CD4-positive, alpha-beta T cell (primary cell): Measurements from ENCODE around the gene DOCK2. TPM values are rescaled to one million over a fixed set of nuclear protein-coding genes. Genes with fewer than 3 reads are reported as not detected.

Experiments used
- ATAC-seq: fragments of 200-7000 bp; cut with Tn5 transposase; one replicate; pipeline ENCODE4 v1.10.0; 2022; ENCODE audit warnings: mild to moderate bottlenecking; ENCODE audit not compliant: poor library complexity
- CTCF ChIA-PET: fragments of 350-600 bp; sonication (Branson Sonifier 250); formaldehyde crosslinking; loops from one replicate; lab custom pipeline; 2021; ENCODE audit warnings: antibody characterized with exemption, inconsistent platforms; lab: Charles Lee
- POLR2A ChIA-PET: fragments of 350-600 bp; sonication (Branson Sonifier 250); formaldehyde crosslinking; loops from one replicate; lab custom pipeline; 2021; ENCODE audit warnings: antibody characterized with exemption, inconsistent platforms; lab: Charles Lee
- DNase-seq, 14 experiments: peaks; one replicate each; pipeline ENCODE4 v3.0.0-alpha.2; 2013 to 2020; ENCODE audit warnings: mixed read lengths in 2 of 14
- H3K27ac ChIP-seq, 2 donors: one replicate each; pipeline versions ENCODE4 v1.5.1 to v1.7.0; 2013; ENCODE audit warnings: low read length in 2 of 2, low read depth in 1 of 2, mild to moderate bottlenecking in 1 of 2
- H3K27me3 ChIP-seq, 2 experiments: 1 replicate in 1 of 2; 2 replicates in 1 of 2; pipeline versions ENCODE4 v1.6.1 to v1.7.0; 2013; ENCODE audit warnings: low read length in 2 of 2, control low read depth in 1 of 2, mild to moderate bottlenecking in 1 of 2, moderate library complexity in 1 of 2; ENCODE audit not compliant: insufficient read depth in 2 of 2, control insufficient read depth in 1 of 2
- H3K36me3 ChIP-seq: one replicate; pipeline ENCODE4 v1.6.1; 2013; ENCODE audit warnings: low read length, control low read depth; ENCODE audit not compliant: insufficient read depth
- H3K4me1 ChIP-seq: one replicate; pipeline ENCODE4 v1.6.1; 2013; ENCODE audit warnings: low read length, control low read depth; ENCODE audit not compliant: insufficient read depth
- H3K4me3 ChIP-seq: one replicate; pipeline ENCODE4 v1.5.1; 2013; ENCODE audit warnings: mild to moderate bottlenecking, low read length, moderate library complexity
- H3K9me3 ChIP-seq, 2 experiments: 1 replicate in 1 of 2; 2 replicates in 1 of 2; pipeline versions ENCODE4 v1.6.1 to v1.7.0; 2013; ENCODE audit warnings: low read length in 2 of 2, mild to moderate bottlenecking in 2 of 2, control low read depth in 1 of 2, moderate library complexity in 1 of 2; ENCODE audit not compliant: control insufficient read depth in 1 of 2, insufficient read depth in 1 of 2
- H3K27ac Mint-ChIP-seq: one replicate; pipeline ENCODE4 v1.8.0; 2020; ENCODE audit warnings: mixed read lengths
- H3K27me3 Mint-ChIP-seq: one replicate; pipeline ENCODE4 v1.8.0; 2021; ENCODE audit warnings: mixed read lengths
- H3K36me3 Mint-ChIP-seq: one replicate; pipeline ENCODE4 v1.8.0; 2021; ENCODE audit warnings: low read depth, mixed read lengths
- H3K4me1 Mint-ChIP-seq: one replicate; pipeline ENCODE4 v1.8.0; 2021; ENCODE audit warnings: low read depth, mixed read lengths
- H3K4me3 Mint-ChIP-seq: one replicate; pipeline ENCODE4 v1.8.0; 2020; ENCODE audit warnings: mild to moderate bottlenecking, mixed read lengths
- H3K9me3 Mint-ChIP-seq: one replicate; pipeline ENCODE4 v1.8.0; 2020; ENCODE audit warnings: mixed read lengths
- intact Hi-C, 2 experiments: fragments of 100-400 bp; cut with DNase I in 1 of 2; cut with micrococcal nuclease in 1 of 2; formaldehyde crosslinking; loops; one replicate each; pipeline versions ENCODE4 v1.15.1 to v1.9.0; 2023 to 2025; cut with DNase I, micrococcal nuclease
- total RNA-seq, 174 experiments: library from RNA in 2 of 174; stranded (reverse) in 2 of 174; gene quantifications; one replicate each; pipeline ENCODE4 v1.2.3 and lab custom pipeline; 2021 to 2026
- TF ChIP-seq, protein P1 (sequence below): fragments of 200-600 bp; IDR thresholded peaks from one replicate; pipeline ENCODE4 v1.8.0; 2022; ENCODE audit warnings: antibody characterized with exemption, mild to moderate bottlenecking

Gene DOCK2
- total RNA-seq, 2 experiments from 2014 or later: 220 to 229 TPM

DNA sequence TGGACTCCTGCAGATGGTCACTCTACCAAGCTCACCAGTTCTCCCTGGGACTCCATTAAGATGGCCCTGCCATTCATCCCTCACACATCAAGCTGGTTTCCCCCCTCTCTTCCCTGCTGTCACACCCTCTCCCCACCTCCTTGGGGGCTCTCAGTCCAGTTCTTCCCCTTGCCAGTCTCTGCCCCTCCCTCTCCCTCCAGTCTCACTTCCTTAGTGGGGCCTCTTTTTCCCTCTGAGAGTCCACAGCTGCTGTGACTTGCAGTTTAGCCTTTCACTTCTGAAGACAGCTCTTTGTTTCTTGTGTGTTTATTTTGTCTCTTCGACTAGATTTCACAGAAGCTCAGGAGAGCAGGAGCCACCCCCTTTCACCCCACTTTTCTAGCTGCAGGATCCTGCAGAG is 10.5 kb downstream of the DOCK2 start:
- peaks cover 78% of the 10 kb centered on the region for H3K36me3 Mint-ChIP-seq
- TF ChIP-seq, protein P1, sequence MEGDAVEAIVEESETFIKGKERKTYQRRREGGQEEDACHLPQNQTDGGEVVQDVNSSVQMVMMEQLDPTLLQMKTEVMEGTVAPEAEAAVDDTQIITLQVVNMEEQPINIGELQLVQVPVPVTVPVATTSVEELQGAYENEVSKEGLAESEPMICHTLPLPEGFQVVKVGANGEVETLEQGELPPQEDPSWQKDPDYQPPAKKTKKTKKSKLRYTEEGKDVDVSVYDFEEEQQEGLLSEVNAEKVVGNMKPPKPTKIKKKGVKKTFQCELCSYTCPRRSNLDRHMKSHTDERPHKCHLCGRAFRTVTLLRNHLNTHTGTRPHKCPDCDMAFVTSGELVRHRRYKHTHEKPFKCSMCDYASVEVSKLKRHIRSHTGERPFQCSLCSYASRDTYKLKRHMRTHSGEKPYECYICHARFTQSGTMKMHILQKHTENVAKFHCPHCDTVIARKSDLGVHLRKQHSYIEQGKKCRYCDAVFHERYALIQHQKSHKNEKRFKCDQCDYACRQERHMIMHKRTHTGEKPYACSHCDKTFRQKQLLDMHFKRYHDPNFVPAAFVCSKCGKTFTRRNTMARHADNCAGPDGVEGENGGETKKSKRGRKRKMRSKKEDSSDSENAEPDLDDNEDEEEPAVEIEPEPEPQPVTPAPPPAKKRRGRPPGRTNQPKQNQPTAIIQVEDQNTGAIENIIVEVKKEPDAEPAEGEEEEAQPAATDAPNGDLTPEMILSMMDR: no peak
- intact Hi-C loops: loop anchor here in 1 of 2 experiments (5.0 kb wide), 1 partner anchor 40 kb away; no protein-coding TSS in a partner anchor

DNA sequence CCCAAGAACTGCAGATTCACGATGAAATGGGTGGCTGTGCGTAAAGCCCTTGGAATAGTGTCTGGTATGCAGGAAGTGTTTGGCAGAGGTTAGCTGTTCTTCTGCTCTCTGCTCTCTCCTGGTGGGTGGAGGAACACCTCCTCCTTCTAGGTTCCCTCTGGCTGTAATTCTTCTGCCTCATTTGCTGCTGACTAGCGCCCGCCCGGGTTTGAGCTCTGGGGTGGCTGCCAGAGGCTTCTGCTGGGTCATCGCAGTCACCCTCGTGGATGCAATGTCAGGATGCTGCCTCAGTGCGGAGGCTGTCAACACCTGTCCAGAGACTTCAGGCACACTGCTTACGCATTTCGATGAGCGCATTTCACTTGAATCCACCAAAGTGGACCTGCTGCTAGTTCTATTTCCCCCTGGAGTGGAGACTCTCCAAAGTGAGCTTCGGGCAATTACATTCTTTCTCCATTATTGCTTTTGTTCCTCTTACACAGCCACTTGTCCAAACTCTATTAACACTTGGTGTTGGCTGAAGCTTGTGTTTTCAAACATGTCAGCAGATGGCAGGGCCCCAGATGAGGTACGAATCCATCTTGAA is 11.7 kb downstream of the DOCK2 start:
- ATAC-seq (peak; percentile 37), DNase-seq (peak in 1 of 14 experiments; percentile 17)
- peak overlapping the region; percentile 80 for H3K4me3 Mint-ChIP-seq
- no peaks in the 10 kb centered on the region for H3K27me3 Mint-ChIP-seq
- peaks cover 99% of the 10 kb centered on the region for H3K4me1 Mint-ChIP-seq
- peak overlapping the region in 1 of 2 donors; percentile 12 for H3K27ac ChIP-seq
- H3K27me3 ChIP-seq: no peaks in the 10 kb centered on the region
- TF ChIP-seq, protein P1: no peak
- H3K4me3 ChIP-seq: no peak overlapping the region
- no peaks in the 10 kb centered on the region for H3K9me3 Mint-ChIP-seq
- intact Hi-C loops: loop anchor here in 1 of 2 experiments (5.0 kb wide), 1 partner anchor 42 kb away; no protein-coding TSS in a partner anchor
- POLR2A ChIA-PET: interaction anchor here (1.1 to 2.1 kb wide), 2 partner anchors 9 to 11 kb away, joined by 5 to 14 read pairs; partner anchors contain the start of gene DOCK2
- H3K36me3 ChIP-seq: peaks cover 12% of the 10 kb centered on the region
- CTCF ChIA-PET: no interaction called here
- H3K36me3 Mint-ChIP-seq: peaks cover 80% of the 10 kb centered on the region
- peak overlapping the region; percentile 81 for H3K27ac Mint-ChIP-seq
- H3K4me1 ChIP-seq: peaks cover 72% of the 10 kb centered on the region
- no peaks in the 10 kb centered on the region for H3K9me3 ChIP-seq

More for the DNA sequence above, 10.5 kb downstream of the DOCK2 start:
- Histone ChIP-seq H3K27me3 (no peaks in the 10 kb centered on the region), H3K4me3 (no peak overlapping the region), H3K36me3 (peaks cover 5% of the 10 kb centered on the region), H3K9me3 (no peaks in the 10 kb centered on the region), H3K4me1 (peaks cover 73% of the 10 kb centered on the region), H3K27ac (no peak overlapping the region)
- ChIA-PET POLR2A (interaction anchor here (2.1 kb wide), 1 partner anchor 10 kb away, joined by 14 read pairs; the partner anchor contains the start of gene DOCK2), CTCF (interaction anchor here (0.6 kb wide), 1 partner anchor 20 kb away, joined by 3 read pairs; no protein-coding TSS in a partner anchor)
- DNase-seq: peak in 1 of 14 experiments; percentile 22
- ATAC-seq: no peak
- peak overlapping the region; percentile 81 for H3K27ac Mint-ChIP-seq
- peaks cover 97% of the 10 kb centered on the region for H3K4me1 Mint-ChIP-seq
- no peaks in the 10 kb centered on the region for H3K27me3 Mint-ChIP-seq
- peak overlapping the region; percentile 69 for H3K4me3 Mint-ChIP-seq
- H3K9me3 Mint-ChIP-seq: no peaks in the 10 kb centered on the region

DNA sequence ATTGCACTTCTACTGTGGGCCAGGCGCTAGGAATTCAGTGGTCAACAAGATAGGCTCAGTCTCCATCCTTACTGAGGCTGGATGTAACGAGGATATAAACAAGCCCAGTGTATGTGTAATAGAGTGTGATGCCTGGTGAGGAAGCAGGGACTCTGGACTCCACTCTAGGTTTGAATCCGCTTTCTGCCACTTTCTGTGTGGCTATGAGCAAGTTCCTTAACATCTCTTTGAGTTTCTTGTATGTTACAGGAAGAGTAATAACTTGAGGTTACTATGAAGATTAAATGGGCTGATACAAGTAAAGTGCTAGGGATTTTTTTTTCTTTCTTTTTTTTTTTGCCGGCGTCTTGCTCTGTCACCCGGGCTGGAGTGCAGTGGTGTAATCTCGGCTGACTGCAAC is 12.4 kb downstream of the DOCK2 start:
- ChIA-PET POLR2A (interaction anchor here (0.6 to 3.1 kb wide), 3 partner anchors 12 to 85 kb away, joined by 3 to 14 read pairs (median 13); partner anchors contain the start of gene DOCK2), CTCF (no interaction called here)
- peak; percentile 69 for ATAC-seq
- Histone ChIP-seq H3K27me3 (no peaks in the 10 kb centered on the region), H3K4me3 (no peak overlapping the region), H3K27ac (no peak overlapping the region), H3K36me3 (peaks cover 18% of the 10 kb centered on the region), H3K9me3 (no peaks in the 10 kb centered on the region), H3K4me1 (peaks cover 74% of the 10 kb centered on the region)
- intact Hi-C loops: loop anchor here in 1 of 2 experiments (5.0 kb wide), 1 partner anchor 42 kb away; no protein-coding TSS in a partner anchor
- Mint-ChIP-seq H3K27ac (peak overlapping the region; percentile 81), H3K4me3 (peak overlapping the region; percentile 80), H3K36me3 (peaks cover 82% of the 10 kb centered on the region), H3K4me1 (peaks cover 99% of the 10 kb centered on the region), H3K27me3 (no peaks in the 10 kb centered on the region), H3K9me3 (no peaks in the 10 kb centered on the region)
- peak in 3 of 14 experiments; percentile 42 to 50 (median 47) for DNase-seq
- TF ChIP-seq, protein P1: no peak
